Activated CD4-positive, alpha-beta T cell treated with anti-CD3 and anti-CD28 coated beads, Interleukin-2, amount 50 U/mL, for 4 hours (primary cell): ENCODE results near the gene EPC1.
"Not testable (repeated sequence)": the region's sequence is repeated elsewhere in the genome, so short reads cannot be mapped to it uniquely, and the experiment has no call there.

Experiments used
- DNase-seq, 2 experiments: peaks; one replicate each; pipeline ENCODE4 v3.0.0-alpha.2; 2020

The EPC1 gene, protein sequence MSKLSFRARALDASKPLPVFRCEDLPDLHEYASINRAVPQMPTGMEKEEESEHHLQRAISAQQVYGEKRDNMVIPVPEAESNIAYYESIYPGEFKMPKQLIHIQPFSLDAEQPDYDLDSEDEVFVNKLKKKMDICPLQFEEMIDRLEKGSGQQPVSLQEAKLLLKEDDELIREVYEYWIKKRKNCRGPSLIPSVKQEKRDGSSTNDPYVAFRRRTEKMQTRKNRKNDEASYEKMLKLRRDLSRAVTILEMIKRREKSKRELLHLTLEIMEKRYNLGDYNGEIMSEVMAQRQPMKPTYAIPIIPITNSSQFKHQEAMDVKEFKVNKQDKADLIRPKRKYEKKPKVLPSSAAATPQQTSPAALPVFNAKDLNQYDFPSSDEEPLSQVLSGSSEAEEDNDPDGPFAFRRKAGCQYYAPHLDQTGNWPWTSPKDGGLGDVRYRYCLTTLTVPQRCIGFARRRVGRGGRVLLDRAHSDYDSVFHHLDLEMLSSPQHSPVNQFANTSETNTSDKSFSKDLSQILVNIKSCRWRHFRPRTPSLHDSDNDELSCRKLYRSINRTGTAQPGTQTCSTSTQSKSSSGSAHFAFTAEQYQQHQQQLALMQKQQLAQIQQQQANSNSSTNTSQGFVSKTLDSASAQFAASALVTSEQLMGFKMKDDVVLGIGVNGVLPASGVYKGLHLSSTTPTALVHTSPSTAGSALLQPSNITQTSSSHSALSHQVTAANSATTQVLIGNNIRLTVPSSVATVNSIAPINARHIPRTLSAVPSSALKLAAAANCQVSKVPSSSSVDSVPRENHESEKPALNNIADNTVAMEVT

DNA sequence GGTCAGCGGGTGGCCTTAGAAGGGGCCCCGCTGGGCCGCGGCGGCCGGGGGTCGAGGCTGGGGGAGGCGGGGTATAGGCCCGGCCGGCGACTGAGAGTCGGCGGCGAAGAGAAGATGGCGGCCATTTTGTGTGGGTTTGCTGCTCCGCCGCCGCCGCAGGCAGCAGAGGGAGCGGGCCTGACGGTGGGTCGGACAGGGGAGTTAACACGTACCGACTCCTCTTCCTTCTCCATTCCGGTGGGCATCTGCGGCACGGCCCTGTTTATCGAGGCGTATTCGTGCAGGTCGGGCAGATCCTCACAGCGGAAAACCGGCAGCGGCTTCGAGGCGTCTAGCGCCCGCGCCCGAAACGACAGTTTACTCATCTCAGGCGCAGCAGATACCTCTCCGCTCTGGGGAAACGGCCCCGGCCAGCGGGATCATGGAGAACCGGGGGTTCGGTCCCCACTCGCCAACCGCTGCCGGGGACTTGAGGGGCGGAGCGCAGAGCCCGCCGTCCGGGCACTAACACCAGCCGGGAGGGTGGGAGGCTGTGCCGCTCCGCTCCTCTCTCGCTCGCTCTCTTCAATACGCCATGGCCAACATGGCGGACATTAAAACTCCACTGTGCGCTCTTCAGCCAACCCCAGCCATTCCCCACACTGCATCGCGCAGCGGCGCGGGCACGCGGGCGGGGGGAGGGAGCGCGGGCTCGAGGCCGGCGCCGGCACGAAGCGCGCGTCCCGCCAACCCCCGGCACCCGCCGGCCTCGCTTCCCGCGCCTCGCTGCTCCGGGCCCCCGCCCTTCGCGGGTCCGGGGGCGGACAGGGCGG, at the start of gene EPC1:
Gene EPC1 (minus strand): TSS at position 608 of the 812 bp plus-strand sequence. CDS start 243 bp downstream, at position 365.
- peak; percentile 80 to 84 for DNase-seq

- DNase-seq = no peak
These were observed 47.0 kb upstream of the EPC1 start for GRCh38 chr10:32393911-32394310.

DNA sequence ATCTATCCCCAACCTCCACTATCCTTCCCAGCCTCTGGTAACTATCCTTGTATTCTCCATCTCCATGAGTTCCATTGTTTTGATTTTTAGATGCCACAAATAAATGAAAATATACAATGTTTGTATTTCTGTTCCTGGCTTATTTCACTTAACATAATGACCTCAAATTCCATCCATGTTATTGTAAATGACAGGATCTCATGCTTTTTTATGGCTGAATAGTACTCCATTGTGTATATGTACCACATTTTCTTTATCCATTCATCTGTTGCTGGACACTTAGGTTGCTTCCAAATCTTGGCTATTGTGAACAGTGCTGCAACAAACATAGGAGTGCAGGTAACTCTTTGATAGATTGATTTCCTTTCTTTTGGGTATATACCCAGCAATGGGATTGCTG, 45.3 kb upstream of the EPC1 start:
- not testable (repeated sequence) for DNase-seq

GRCh38 chr10:32390193-32390592, 43.2 kb upstream of the EPC1 start:
- DNase-seq = no peak

DNA sequence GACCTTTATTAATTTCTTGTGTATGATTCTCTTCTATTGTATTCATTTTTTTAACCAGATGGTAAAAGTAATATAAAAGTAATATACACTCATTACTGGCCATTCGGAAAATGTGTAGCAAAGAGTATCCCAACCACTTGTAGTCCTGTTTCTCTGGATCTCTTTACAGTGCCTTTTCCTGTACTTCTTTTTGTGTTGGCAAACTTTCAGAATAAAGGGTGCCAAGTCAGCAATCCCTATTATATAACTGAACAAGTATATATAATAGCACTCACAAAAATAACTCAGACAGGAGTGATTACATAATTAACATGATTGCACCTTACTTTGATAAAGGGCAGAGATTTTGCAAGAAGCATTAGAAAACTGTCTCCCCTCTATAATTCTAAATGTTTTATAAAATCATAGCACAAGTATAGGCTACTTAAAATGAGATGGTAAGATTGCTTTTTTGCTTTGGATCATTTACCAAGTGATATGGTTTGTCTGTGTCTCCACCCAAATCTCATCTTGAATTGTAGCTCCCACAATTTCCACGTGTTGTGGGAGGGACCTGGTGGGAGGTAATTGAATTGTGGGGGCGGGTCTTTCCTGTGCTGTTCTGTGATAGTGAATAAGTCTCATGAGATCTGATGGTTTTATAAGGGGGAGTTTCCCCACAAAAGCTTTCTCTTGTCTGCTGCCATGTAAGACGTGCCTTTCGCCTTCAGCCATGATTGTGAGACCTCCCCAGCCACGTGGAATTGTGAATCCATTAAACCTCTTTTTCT, 41.5 kb upstream of the EPC1 start:
- DNase-seq = no peak

DNA sequence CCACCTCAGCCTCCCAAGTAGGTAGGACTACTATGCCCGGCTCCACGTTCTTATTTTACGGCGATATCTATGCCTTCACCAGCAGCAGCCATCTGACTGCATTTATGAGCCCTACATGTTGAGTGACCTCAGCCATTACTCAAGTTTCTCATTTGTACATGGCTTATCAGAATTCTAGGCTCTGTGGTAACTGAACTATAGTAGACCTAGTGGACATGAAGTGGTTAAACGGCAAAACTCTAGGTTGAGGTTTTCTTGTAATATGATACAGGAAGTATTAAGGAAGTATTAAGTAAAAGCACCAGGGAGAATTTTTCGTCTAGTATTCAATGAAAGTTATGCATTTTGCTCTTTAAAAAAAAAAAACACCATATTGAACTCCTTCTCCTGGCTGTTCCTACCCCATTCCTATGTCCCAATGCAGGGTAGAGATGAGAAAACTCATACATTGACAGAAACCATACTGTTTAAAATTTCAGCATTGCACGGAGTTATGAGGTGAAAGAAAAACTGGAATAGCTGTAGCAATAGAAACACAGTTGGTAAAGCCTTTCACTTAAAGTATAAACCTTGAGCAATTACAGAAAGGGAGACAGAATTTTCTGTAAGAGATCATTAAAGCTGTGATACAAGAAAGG, 39.8 kb upstream of the EPC1 start:
- no peak for DNase-seq

DNA sequence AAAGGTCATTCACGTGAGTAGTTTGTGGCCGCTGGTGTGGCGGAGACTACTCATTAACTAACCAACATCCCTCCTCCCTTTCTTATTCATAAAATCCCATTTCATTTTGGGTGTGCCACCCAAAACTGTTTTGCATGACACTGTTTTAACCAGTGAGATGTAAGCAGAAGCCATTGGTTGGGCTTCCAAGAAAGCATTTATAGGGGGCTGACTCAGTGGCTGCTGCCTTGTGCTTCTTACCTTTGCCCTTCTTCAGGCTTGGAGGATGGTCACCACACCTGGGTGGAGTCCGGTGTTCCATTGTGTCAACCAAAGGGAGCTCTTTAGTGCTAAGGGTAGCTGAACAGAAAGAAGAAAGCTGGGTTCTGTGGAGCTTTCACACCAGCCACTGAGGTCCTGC, 37.2 kb upstream of the EPC1 start:
- no peak for DNase-seq

DNA sequence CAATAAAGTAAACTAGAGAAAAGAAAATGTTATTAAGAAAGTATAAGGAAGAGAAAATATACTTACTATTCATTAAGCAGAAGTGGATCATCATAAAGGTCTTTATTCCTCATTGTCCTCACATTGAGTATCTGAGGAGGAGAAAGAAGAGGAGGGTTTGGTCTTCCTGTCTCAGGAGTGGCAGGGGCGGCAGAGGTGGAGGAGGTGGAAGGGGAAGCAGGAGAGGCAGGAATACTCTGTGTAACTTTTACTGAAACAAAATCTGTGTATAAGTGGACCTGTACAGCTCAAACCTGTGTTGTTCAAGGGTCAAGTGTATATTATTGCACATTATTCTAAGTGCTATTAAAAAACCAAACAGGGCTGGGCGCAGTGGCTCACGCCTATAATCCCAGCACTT, 34.2 kb upstream of the EPC1 start:
- no peak for DNase-seq

DNA sequence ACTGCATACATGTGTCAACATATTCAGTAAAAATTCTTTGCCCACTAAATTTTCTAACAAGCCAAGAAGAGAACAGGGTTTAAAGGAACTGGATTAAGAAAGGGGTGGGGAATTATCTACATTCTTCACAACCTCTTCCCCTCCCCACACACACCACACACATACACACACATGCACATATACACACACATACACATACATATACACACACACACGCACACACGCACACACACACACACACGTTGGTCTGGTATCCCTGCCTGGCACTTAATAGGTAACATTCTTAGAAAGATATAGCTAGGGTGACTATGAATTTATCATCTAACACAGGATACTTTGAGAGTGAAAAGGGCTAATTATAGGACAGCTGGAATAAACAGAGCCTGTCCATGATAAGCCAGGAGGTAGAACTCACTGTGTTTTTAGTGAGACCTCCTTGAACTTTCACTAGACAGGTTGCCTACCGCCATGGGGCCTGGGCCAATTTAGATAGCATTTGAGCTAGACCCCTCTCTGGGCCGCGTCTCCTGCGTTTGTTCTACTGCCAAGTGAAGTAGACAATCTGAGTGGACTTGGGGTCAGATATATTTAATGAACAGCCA, 33.1 kb upstream of the EPC1 start:
- no peak for DNase-seq

DNA sequence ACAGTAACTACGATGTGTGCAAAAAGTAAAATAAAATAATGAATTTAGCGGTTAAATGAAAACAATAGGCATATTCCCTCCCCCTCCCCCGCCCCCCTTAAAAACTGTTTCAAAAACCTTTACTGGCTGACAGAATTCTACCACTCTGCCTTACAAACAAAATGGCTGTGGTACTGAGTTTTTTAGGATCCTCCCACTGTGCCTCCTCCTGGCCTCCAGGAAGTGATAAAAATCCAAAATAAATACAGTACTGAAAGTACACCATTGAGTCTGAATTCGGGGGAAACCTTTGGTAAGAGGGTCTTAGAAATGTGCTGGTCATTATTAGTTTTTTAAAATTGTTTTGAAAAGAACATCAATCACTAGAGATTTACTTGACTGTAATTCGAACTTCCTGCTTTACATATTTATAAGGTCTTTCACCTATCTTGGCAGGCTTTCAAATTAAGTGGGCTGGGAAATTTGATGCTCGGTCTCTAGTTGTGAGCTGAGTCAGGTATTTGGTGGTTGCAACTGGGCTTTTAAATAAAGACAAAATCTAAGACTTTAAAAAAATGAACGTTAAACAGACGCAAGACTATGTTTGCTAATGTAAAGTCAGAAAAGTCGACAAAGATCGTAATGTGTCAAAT, 32.5 kb upstream of the EPC1 start:
- no peak for DNase-seq

DNA sequence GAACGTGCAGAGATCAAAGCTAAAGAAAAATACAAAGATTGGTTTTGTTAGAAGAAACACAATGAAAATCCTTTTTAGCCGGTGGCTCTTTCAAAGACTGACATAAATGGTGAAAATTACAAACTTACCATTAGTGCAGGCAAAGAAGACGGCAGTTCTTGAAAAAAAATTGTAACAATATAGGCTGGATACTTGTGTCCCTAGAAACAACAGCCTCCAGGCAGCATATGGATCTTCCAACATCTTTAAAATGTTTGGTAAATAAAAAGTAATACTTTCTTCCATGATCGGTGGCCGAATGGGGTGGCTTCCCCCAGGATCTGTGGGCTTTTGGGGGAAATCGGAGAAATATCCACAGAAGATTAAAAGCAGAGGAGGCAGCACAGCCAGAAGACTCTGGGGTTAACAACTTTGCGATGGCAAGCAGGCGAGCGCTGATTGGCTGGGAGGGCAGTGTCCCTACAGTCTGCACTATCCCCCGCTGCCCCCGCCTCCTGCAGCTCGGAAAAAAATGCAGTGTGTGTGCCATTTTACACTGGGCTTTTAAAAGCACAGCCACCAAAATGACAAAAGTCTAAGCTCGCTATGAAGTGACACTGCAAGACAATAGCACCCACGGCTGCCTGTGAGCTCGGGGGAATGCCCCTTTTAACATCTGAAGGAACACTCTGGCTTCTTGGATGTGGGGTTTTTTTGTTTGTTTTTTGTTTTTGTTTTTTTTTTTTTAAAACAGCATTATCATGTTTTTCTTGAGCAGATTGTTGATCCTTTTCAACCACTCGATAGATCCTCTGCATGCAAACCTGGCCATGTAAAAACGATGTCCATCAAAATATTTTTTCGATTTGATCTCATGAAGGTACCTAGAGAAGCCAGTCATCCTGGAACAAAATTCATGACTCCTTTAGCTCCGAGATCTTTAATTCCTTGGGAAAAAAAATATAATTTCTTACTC, 31.7 kb upstream of the EPC1 start:
- peak; percentile 90 to 91 for DNase-seq

GRCh38 chr10:32377458-32378259, 30.7 kb upstream of the EPC1 start:
- DNase-seq = no peak

GRCh38 chr10:32376771-32377170, 29.8 kb upstream of the EPC1 start:
- DNase-seq = no peak

DNA sequence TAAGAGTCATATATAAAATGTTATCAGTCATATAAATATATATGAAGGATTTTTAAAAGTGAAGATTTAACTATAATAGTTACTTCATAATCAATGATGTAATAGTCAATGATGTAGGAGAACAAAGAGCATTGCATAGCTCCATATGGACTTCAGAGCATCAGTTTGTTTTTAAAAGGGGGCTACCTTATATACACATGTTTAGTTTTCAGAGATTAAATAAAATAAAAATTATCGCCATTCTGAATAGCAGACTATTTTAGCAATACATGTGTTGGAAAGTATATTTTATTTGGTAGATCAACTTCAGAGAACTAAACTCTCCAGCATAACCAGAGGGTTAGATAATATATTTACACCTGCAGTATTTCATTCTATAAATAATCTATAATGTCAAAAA, 29.1 kb upstream of the EPC1 start:
- DNase-seq = no peak

DNA sequence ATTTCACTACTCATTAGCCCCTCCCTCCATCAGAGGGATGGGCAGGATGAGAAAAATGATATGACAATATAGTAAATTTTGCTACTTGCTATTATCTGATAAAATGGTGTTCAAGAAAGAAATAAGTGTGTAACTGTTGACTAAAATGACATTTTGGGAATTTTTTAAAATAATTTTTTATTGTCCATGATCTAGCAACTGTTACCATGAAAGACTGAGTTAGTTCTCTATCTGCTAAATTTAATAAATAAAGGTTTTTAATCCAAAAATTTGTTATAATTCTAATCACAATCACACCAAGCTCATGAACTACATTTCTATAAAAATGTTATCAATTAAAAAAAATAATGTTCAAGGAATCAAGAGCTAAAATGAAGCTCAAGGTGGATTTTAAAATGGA, 28.7 kb upstream of the EPC1 start:
- DNase-seq = no peak

DNA sequence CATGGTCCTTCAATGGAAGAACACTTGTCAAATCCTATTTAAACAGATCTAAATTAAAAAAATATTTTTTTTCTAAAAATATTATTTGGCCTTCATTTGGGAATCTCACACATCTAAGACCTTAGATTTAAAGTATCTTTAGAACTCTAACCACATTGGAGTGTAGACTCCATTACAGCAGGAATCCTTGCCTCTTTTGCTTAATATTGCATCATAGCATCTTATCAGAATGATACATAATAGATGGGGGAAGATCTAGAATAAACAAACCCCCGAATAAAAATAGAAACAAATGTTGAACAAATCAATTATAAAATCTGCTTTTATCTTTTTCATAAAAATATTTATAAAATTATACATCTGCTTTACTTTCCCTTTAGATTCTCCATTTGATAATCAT, 27.6 kb upstream of the EPC1 start:
- DNase-seq = no peak

DNA sequence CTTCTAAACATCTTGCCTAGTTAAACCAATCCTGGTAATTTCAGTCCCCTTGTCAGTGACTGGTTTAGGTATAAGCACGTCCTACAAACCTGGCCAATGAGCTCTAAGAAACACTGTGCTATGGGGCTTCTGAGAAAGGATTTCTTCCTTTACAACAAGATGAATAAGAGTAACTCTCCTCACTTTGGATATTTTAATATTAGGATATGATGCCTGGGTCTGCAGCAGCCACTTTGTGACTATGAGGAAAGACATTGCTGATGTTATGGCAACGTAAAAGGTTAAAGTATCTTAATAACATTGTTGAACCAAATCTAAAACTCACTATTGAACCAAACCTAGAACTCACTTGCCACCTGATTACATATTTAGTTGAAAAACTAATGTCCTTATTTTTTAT, 26.5 kb upstream of the EPC1 start:
- no peak for DNase-seq

DNA sequence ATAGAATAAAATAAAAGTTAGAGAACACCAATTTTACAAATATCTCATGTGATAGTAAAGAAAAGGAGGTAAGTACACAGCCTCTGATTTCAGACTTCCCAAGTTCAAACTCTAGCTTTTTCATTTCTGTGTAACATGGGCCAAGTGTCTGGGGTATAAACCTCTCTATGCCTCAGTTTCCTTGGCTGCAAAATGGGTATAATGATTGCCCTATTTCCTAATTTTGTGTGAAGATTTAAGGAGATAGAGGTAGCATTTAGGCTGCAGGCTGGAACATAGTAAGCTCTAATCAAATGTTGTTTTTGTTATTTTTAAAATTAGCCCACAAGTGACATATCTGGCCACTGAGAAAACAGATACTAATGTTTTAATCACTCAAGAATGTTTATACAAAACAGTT, 26.1 kb upstream of the EPC1 start:
- no peak for DNase-seq
